Peyer's patch (tissue), 4 donors: Measurements from ENCODE around the gene MRAP. TPM values are rescaled to one million over a fixed set of nuclear protein-coding genes. Genes with fewer than 3 reads are reported as not detected.

Source experiments
- DNase-seq, 3 donors: peaks; one replicate each; pipeline ENCODE4 v3.0.0-alpha.2; 2017 to 2019
- H3K27ac ChIP-seq, 4 donors: fragments of 200-600 bp; sonication (generic); one replicate each; pipeline ENCODE4 v1.5.1; 2016 to 2019
- H3K27me3 ChIP-seq, 2 donors: fragments of 200-600 bp; sonication (generic); one replicate each; pipeline ENCODE4 v1.5.1; 2019
- H3K36me3 ChIP-seq, 3 donors: fragments of 200-600 bp; sonication (generic); one replicate each; pipeline ENCODE4 v1.5.1; 2016 to 2019
- H3K4me1 ChIP-seq, 4 donors: fragments of 200-600 bp; sonication (generic); one replicate each; pipeline ENCODE4 v1.5.1; 2016 to 2019
- H3K4me3 ChIP-seq, 4 donors: fragments of 200-600 bp; sonication (generic); 1 replicate in 3 of 4; 2 replicates in 1 of 4; pipeline ENCODE4 v1.5.1; 2016 to 2019; ENCODE audit warnings: mild to moderate bottlenecking in 1 of 4
- H3K9me3 ChIP-seq, 4 donors: fragments of 200-600 bp; sonication (generic); one replicate each; pipeline ENCODE4 v1.5.1; 2016 to 2019; ENCODE audit warnings: mild to moderate bottlenecking in 1 of 4
- CTCF ChIP-seq, 6 experiments: fragments of 450-650 bp in 4 of 6; fragments of 200-600 bp in 2 of 6; sonication (generic) in 1 of 6; IDR thresholded peaks; one replicate each; pipeline ENCODE4 v1.5.1; 2017 to 2019; ENCODE audit warnings: antibody characterized with exemption in 6 of 6, mild to moderate bottlenecking in 3 of 6, moderate library complexity in 1 of 6
- POLR2A ChIP-seq, 2 donors: fragments of 450-650 bp; IDR thresholded peaks; one replicate each; pipeline ENCODE4 v1.5.1; 2017; ENCODE audit warnings: antibody characterized with exemption in 2 of 2, mild to moderate bottlenecking in 2 of 2, moderate library complexity in 2 of 2
- total RNA-seq, 4 donors: library from RNA; depleted of rRNA; stranded (reverse); fragments of >200 nt; gene quantifications; one replicate each; pipeline ENCODE4 v1.1.0, GENCODE V29; 2016

MRAP gene
- total RNA-seq, 4 donors from 2014 or later: not detected

- TF ChIP-seq CTCF (IDR thresholded peaks at IDR 0.05) (no peak), POLR2A (IDR thresholded peaks at IDR 0.05) (no peak)
- no peak for DNase-seq
- Histone ChIP-seq H3K36me3 (peaks cover 0 to 94% (median 0%) of the 10 kb centered on the region in 3 donors), H3K9me3 (peaks cover 0 to 9% (median 0%) of the 10 kb centered on the region in 4 donors), H3K27me3 (no peaks in the 10 kb centered on the region), H3K27ac (no peak overlapping the region), H3K4me3 (no peak overlapping the region), H3K4me1 (no peaks in the 10 kb centered on the region)
Observed at GRCh38 chr21:32346951-32347350, 48.3 kb downstream of the MRAP start.

GRCh38 chr21:32347351-32347750 lies 48.7 kb downstream of the MRAP start:
- H3K4me3 ChIP-seq: no peak overlapping the region
- H3K9me3 ChIP-seq: peaks cover 0 to 9% (median 0%) of the 10 kb centered on the region in 4 donors
- H3K27ac ChIP-seq: no peak overlapping the region
- peaks cover 0 to 96% (median 0%) of the 10 kb centered on the region in 3 donors for H3K36me3 ChIP-seq
- TF ChIP-seq POLR2A (IDR thresholded peaks at IDR 0.05) (no peak), CTCF (IDR thresholded peaks at IDR 0.05) (no peak)
- no peak for DNase-seq
- no peaks in the 10 kb centered on the region for H3K4me1 ChIP-seq
- H3K27me3 ChIP-seq: no peaks in the 10 kb centered on the region

GRCh38 chr21:32347977-32348376 lies 49.3 kb downstream of the MRAP start:
- no peaks in the 10 kb centered on the region for H3K4me1 ChIP-seq
- H3K9me3 ChIP-seq: peaks cover 0 to 9% (median 0%) of the 10 kb centered on the region in 4 donors
- no peak overlapping the region for H3K4me3 ChIP-seq
- H3K36me3 ChIP-seq: peaks cover 0 to 98% (median 0%) of the 10 kb centered on the region in 3 donors
- H3K27me3 ChIP-seq: no peaks in the 10 kb centered on the region
- no peak for TF ChIP-seq CTCF (IDR thresholded peaks at IDR 0.05)
- no peak for TF ChIP-seq POLR2A (IDR thresholded peaks at IDR 0.05)
- DNase-seq: no peak
- H3K27ac ChIP-seq: no peak overlapping the region

GRCh38 chr21:32348604-32349332 lies 50.1 kb downstream of the MRAP start:
- H3K36me3 ChIP-seq: peaks cover 0 to 98% (median 0%) of the 10 kb centered on the region in 3 donors
- no peaks in the 10 kb centered on the region for H3K4me1 ChIP-seq
- no peaks in the 10 kb centered on the region for H3K27me3 ChIP-seq
- peaks cover 0 to 9% (median 0%) of the 10 kb centered on the region in 4 donors for H3K9me3 ChIP-seq
- no peak overlapping the region for H3K27ac ChIP-seq
- no peak for DNase-seq
- TF ChIP-seq POLR2A (IDR thresholded peaks at IDR 0.05) (no peak), CTCF (IDR thresholded peaks at IDR 0.05) (no peak)
- H3K4me3 ChIP-seq: no peak overlapping the region

- no peak overlapping the region for H3K4me3 ChIP-seq
- DNase-seq: no peak
Observed at GRCh38 chr21:32349333-32349944, 50.8 kb downstream of the MRAP start.

More at GRCh38 chr21:32349333-32349944, 50.8 kb downstream of the MRAP start:
- H3K27ac ChIP-seq: no peak overlapping the region
- no peaks in the 10 kb centered on the region for H3K4me1 ChIP-seq
- H3K36me3 ChIP-seq: peaks cover 0 to 98% (median 0%) of the 10 kb centered on the region in 3 donors
- H3K27me3 ChIP-seq: no peaks in the 10 kb centered on the region
- H3K9me3 ChIP-seq: peaks cover 0 to 5% (median 0%) of the 10 kb centered on the region in 4 donors
- no peak for TF ChIP-seq POLR2A (IDR thresholded peaks at IDR 0.05)
- TF ChIP-seq CTCF (IDR thresholded peaks at IDR 0.05): no peak
